ENCODE data around the gene TOMM70.
"Not testable (repeated sequence)": the region's sequence is repeated elsewhere in the genome, so short reads cannot be mapped to it uniquely, and the experiment has no call there.

Gene TOMM70

DNA sequence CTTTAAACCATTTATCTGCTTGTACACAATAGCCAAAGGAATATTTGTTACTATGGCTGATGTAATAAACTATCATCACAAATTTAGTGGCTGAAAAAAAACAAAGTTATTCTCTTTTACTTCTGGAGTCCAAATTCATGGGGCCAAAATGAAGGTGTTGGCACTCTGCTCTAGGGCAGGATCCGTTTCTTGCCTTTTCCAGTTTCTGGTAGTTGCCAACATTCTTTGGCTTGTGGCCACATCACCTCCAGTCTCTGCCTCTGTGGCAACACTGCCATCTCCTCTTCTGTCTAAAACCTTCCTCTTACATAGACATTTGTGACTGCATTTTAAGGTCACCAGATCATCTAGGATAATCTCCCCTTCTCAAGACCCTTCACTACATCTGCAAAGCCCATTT, 39.0 kb downstream of the TOMM70 start:
- no peak for DNase-seq

DNA sequence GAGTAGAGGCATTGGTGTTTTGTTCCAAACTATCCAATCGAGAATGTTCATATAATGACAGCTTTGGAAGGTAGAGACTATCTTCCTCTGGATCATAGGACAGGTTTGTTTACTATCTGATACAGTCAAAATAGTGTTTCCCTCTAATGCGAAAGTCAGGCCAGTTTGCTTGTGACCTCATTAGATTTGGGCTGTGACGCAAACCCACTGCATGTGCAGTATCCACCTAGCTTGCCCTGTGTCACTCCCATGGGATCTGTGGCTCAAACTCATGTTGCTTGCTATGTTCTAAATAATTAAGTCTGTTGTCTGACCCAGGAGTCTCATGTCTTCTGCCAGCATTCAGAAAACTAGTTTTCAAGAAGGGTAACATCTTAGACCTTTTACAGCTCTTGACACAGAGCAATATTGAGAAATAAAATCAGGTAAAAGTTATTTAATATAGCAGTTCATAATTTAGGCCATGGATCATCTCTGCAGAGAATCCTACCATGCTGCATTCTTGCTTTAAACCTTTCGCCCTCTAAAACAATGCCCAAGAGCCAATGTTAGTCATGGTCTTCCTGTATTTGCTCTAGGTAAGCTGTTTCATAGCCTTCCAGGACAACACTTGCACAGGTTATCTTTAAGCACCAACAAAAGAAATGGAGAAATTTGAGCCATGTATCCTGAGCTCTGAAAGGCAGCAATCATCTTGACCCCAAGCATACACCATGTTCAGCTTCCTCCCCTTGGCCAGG, 40.0 kb downstream of the TOMM70 start:
- DNase-seq: no peak

DNA sequence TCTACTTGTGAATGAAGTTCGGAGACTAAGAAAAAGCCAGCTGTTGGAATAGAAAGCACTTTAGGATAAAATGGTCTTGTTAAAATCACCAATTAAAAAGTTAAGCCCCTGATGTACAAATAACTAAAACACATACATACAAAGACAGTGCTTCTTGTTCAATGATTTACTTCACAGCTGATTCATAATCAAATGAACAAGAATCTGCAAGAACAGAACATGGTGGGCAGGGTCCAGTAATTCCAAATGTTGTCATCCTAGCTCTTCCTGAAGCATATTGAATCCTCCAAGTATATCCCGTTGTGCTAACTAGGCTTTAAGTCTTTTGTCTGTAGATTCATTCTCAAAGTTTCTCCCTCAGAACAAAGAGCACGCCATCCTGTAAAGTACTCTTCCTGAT, 41.9 kb downstream of the TOMM70 start:
- DNase-seq: no peak

DNA sequence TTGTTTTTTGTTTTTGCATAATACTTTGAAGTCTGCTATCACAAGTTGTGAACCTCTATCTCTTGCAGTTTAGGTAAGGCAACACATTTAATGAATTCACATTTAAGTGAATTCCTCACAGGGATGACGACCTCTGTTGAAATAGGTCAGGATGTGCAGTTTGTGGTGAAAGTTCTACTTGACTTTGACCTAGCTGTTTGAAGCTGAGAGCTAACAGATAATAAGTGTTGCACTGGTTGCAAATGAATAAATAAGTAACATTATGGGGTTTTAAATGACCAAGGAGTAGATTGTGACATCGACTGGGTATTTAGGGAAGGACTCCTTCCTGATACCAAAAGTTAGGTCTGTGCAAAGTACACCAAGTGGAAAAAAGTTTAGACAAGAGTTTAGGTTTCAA, 42.5 kb downstream of the TOMM70 start:
- no peak for DNase-seq

DNA sequence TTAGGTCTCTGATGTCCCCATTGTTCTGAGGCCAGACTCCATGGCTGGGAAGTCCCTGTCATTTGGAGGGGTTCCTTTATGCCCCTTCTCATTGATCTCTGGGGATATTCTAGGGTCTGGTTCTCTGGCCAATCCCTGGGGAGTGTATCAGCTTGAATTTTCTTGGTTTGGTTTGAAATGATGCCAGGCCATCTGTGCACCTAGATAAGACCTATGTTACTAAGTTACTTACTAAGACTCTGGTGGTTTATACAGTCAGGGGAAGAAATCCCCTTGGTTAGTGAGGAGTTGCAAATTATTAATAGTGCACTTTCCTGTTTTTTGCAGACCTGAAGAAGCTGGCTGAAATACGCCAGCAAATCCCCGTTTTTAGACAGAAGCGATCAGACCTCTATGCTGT, 46.0 kb downstream of the TOMM70 start:
- DNase-seq: peak; percentile 89

DNA sequence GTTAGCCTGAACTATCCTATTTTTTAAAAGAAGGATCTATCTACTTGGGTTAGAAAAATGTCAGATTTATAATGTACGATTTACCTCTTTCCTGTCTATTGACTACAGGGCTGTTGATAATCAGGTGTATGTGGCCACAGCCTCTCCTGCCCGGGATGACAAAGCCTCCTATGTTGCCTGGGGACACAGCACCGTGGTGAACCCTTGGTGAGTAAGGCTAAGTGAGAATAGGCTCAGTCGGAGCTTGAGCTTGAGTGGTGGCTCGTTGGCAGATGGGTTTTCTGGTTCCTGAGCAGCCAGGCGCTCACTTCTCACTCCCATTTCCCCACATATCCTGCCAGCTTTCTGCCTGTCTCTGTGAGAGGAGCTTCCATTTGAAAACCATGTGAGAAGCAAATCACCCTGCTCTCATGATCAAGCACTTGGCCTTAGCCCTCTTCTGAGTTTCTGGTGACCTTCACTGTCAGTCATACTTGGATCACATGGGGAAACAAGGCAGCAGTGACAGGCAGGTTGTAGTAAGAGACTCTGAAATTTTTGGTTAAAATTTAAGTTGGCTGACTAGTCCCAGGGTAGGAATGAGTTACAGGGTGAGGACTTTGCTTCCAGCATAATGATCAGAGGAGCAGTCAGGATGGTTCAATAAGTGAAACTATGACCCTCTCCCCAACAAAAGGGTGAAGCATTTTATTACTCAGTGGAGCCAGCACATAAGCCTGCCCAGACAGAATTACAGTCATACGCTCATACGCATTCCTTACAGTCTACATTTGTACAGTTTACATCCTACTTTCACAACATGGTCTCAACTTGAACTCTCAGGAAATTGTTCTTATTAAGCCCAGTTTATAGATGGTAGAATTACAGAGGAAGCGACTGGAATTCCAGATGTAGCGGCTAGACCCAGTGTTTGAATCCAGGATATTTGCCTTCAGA, 48.3 kb downstream of the TOMM70 start:
- DNase-seq: no peak

DNA sequence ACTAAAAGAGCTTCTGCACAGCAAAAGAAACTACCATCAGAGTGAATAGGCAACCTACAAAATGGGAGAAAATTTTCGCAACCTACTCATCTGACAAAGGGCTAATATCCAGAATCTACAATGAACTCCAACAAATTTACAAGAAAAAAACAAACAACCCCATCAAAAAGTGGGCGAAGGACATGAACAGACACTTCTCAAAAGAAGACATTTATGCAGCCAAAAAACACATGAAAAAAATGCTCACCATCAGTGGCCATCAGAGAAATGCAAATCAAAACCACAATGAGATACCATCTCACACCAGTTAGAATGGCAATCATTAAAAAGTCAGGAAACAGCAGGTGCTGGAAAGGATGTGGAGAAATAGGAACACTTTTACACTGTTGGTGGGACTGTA, 49.1 kb downstream of the TOMM70 start:
- not testable (repeated sequence) for DNase-seq

DNA sequence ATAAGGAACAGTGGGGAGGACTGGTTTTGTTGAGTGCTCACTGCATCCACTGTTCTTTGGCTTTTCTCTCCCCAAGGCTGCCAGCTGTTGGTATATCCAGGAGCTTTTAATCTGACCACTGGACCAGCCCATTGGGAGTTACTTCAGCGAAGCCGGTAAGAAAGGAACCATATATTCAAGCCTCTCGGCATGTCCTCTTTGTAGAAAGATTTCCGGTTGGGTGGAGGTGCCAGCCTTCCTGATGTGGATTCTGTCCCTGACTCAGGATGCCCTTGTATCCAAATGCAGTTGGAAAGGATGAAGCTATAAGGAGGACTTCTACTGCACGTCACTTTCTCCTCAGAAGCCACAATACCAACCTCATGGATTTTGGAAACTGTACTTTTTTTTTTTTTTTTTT, 52.2 kb downstream of the TOMM70 start:
- DNase-seq: no peak

DNA sequence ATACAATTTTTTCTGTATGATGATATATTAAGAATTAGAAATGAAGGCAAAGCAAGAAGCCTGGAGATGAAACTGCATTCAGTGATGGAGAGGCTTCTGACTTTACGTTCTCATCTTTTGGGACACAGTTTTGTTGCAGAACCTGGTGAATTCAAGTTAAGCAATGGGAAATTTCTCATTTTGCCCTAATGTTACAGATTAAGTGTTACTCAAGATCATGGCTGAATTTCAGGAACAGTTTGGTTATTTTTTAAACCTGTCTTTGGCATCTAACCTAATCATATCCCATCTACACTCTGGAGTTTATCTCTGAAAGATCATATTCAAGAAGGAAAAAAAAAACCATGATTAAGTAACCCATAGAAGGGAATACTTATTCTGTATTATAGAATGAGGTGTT, 60.4 kb downstream of the TOMM70 start:
- DNase-seq: no peak

DNA sequence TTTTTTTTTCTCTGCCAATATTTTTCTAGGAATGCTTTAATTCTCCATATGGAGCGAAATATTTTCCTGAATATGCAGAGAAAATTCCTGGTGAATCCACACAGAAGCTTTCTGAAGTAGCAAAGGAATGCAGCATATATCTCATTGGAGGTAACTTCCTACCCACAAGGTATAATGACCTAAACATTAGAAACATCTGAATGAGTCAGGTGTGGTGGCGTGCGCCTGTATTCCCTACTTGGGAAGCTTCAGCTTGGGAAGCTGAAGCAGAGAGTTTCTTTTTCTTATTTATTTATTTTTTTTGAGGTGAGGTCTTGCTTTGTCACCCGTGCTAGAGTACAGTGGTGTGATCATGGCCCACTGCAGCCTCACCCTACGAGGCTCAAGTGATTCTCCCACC, 61.1 kb downstream of the TOMM70 start:
- no peak for DNase-seq

DNA sequence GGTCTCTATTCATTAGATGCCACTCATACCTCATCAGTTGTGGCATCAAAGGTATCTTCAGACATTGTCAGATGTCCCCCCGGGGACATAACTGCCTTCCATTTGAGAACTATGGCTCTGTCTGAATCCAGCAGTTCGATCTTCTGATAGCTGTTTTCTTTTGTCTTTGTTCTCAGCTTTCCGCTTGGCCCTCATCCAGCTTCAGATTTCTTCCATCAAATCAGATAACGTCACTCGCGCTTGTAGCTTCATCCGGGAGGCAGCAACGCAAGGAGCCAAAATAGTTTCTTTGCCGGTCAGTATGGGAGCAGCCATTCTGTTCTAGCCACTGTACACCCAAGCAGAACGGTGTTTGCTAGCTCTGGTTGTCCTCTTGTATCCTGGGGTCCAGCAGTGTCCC, 62.0 kb downstream of the TOMM70 start:
- no peak for DNase-seq

DNA sequence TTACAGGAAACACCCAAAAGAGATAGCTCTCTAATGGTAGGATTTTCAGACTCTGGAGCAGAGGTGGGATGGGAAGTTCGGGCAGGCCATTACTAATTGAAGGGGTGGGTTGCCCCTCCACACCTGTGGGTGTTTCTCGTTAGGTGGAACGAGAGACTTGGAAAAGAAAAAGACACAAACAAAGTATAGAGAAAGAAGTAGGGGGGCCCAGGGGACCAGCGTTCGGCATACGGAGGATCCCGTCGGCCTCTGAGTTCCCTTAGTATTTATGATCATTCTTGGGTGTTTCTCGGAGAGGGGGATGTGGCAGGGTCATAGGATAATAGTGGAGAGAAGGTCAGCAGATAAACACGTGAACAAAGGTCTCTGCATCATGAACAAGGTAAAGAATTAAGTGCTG, 64.7 kb downstream of the TOMM70 start:
- not testable (repeated sequence) for DNase-seq

DNA sequence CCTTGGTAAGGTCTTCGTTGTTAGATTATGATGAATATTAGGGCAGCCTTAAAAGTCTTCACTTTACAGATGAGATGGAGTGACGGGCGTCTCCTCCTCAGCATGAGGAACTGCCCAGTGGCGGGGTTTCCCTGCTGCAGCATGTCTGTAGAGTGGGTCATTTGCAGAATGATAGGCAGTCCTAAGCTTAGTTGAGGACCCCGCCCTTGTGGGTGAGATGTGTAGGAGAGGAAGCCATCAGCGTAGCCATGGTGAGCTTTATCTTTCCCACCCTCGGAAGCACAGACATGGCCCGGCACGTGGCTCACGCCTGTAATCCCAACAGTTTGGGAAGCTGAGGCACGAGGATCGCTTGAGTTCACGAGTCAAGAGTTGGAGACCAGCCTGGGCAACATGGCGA, 65.5 kb downstream of the TOMM70 start:
- peak; percentile 94 for DNase-seq

DNA sequence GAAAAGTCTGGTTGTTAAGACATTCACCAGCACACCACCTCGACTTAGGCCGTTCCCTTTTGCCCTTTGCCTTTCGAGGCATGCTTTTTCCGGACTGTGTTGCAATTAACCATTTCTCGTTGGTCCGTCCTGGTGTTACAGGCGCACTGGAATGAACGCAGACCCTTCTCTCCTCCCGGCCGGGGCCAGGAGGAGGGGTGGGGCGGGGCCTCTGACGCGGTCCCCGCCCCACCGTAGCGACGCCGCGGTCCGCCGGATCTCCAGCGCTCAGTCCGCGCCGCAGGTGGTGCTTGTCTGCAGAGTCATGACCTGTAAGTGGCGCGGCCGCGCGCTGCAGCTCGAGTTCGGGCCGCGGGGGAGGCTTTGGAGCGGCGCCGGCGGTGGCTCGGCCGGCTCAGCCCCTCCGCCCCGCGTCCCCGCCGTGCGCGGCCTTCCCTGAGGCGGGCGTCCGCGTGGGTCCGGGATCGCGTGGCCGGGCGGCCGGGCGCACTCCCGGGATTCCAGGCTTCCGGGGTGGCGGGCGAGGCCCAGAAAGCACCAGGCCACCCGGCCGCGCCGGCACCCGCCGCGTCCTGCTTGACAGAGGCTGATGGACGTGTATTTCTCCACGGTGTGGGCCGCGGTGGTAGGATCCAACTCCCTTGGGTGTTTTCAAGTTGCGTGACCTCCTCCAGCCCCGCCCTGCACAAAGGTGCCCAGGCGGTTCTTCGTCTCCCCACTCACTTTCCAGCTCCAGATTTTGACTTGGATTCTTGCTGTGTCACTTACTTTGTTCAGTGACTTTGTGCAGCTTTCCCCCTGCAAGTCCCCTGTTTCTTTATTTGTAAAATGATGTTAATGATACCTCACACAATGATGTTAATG, 66.2 kb downstream of the TOMM70 start, which contains the start of gene NIT2:
TSS of gene NIT2 (plus strand) at position 270 of the 864 bp plus-strand sequence. CDS start at position 305, 35 bp downstream.
- DNase-seq: peak; percentile 93

DNA sequence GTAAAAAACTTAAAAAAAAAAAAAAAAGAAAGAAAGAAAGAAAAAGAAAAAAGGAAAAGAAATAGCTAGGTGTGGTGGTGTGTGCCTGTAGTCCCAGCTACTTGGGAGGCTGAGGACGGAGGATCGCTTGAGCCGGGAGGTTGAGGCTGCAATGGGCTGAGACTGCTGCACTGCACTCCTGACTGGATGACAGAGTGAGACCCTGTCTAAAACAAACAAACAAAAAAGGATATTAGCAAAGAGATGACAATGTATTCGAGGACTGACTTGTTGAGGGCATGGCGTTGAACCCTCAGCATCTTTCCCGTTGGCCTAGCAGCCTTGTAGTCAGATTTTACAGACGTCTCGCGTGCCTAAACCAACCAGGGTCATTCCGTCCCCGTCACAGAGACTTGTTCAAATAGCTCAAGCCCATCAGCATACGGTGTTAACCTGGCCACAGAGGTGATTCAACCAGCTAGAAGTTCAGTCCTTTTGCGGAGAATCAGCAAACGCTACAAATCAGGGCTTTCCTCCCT, 66.9 kb downstream of the TOMM70 start:
- DNase-seq: no peak

DNA sequence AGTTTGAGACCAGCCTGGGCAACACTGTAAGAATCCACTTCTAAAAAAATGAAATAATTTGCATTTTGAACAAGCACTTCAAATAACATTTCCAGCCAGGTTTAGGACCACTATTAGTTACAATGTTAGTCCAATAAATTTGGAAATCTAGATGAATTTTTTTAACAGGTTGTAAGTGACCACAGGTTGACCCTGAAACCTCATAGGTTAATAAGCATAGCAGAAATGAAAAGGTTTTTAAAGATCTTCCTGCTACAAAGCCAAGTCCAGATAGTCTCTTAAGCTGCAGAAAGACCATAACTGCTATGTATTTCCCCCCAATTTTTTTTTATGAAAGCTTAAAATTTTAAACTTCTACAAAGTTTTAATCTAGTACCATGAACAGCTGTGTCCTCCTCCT, 67.8 kb downstream of the TOMM70 start:
- no peak for DNase-seq

DNA sequence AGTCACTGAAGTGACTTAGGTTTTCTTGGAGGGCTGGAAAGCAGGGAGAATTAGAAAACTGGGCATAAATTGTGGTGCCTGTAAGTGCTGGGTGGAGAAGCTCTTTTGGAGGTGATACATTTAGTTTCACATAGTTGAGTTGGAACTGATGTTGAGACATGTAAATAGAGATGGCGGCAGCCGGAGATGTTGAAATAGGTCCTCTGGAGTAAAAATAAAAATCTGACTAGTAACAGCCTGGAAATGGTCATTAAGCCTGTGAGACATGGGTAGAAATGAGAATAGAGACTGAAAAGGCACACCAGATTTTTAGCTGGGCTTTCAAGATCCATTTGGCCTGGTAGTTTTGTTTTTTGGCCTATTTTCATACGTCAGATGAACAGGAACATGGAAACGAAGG, 69.2 kb downstream of the TOMM70 start:
- DNase-seq: no peak

DNA sequence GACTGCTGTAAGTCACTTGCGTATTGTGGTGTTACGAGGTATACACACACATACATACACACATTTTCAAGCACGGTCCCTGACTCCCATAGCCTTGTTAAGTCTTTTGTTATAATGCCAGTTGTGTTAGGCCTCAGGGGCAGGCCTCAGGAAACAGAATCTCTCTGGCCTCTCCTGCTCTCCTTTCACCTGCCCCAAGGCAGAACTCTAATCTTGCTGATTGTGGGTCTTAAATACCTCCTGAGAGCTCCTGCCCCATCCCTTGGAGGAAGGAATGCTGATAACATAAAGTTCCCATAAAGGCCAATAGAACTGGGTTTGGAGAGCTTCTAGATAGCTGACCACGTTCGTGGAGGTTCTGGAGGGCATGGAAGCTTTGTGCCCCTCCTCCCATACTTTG, 70.2 kb downstream of the TOMM70 start:
- no peak for DNase-seq

DNA sequence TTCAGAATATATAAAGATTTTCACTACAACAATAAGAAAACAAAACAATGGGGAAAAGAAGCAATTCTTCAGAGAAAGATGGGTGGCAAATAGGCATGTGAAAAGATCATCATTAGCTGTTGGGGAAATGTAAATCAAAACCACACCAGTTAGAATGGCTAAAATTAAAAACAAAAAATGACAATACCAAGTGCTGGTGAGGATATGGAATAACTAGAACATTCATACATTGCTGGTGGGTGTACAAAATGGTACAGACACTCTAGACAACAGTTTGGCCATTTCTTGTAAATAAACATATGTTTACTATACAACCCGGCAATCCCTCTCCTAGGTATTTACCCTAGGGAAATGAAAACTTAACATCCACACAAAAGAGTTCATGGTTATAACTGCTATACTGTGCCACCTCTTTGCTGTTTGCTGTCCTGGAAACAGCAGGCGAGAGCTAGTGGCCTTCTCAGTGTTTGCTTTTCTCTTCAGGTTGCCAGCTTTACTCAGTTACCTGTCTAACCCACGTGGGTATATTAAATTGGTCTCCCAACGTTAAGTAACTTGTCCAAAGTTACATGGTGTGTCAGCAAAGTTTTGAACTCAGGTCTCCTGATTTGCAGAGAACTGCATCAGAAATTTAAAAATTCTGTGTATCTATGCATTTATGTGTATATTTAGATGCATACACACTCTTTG, 70.9 kb downstream of the TOMM70 start:
- DNase-seq: no peak

DNA sequence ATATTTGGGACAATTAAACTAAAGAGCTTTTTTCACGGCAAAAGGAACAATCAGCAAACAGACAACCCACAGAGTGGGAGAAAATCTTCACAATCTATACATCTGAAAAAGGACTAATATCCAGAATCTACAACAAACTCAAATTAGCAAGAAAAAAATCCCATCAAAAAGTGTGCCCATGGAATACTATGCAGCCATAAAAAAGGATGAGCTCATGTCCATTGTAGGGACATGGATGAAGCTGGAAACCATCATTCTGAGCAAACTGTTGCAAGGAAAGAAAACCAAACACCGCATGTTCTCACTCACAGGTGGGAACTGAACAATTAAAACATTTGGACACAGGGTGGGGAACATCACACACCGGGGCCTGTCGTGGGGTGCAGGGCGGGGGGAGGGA, 73.5 kb downstream of the TOMM70 start:
- not testable (repeated sequence) for DNase-seq

DNA sequence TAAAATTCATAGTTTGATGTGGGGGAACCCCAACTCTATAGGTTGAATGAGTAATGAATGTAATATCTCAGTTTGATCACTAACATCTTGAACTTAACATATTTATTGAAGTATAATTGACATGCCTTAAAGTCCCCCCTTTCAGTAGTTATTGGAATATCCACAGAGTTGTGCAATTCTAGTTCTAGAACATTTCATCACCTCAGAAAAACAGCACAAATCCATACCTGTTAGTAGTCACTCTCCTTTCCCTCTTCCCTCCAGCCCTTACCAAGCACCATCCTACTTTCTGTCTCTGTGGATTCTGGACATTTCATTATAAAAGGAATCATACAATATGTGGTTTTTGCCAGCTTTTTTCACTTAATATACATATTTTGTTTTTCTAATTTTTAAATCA, 75.1 kb downstream of the TOMM70 start:
- DNase-seq: no peak

DNA sequence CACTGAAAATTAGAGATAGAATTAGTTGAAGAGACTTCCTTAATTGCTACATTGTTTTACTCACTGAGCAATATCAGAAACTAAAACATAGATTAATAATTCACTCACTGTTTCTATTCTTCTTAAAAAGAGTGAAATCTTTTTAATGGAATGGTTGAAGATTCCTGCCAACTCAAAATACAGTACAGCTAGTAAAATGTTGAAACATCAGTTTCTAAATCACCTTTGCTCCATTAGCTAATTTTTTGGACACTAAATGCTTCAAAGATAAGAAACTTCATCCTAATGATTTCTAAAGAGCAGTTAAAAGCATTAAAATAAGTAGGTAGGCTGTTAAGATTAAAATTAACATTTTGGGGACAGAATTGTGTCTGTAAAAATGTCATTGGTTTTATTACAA, 76.8 kb downstream of the TOMM70 start:
- DNase-seq: no peak
